Measurements from ENCODE around the gene CISTR. TPM values are rescaled to one million over a fixed set of nuclear protein-coding genes. Genes with fewer than 3 reads are reported as not detected.
"Not testable (repeated sequence)": the region's sequence is repeated elsewhere in the genome, so short reads cannot be mapped to it uniquely, and the experiment has no call there.

CISTR gene
- total RNA-seq, 1 donor from 2014 or later: not detected

DNA sequence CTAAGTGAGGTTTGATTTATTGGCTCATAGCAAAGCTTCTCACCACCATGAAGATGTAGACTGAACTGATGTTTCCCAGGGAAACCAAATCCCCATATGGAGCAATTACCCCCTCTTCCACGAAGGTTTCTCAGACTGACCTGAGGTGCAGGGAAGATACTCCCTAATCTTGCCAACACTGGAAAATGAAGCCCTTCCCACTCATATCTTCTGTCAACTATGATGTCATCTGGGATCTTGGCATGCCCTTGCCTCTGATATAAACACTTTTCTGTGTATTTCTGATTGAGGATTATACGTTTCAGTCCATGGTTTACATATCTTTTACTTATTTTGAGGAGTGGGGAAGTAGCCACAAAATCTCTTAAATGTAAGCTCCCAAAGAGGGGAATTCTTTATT, 14.1 kb upstream of the CISTR start:
- no peak for DNase-seq (ENCODE audit: extremely low spot score, unreplicated experiment)

DNA sequence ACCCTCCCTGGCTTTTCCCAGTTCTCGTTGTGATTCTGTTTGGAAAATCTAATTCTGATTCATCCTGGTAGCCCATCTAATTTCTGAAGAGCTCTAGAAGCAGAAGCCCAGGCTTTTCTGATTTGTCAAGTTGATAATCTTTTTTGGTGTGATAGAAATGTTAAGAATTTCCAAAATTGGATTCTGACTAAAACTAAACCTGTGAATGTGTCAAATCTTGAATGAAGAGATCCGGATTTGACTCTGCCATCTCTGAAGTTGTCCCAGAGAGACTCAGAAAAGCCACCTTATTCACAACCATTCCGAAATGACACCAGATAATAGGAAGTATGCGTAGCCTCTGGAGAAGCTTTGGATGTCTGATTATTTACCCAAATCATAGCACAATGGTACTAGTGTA, 12.8 kb upstream of the CISTR start:
- Mint-ChIP-seq H3K27me3 (ENCODE audit: unreplicated experiment) (peaks cover 58% of the 10 kb centered on the region), H3K9me3 (ENCODE audit: unreplicated experiment) (no peaks in the 10 kb centered on the region)

More for the DNA sequence above, 14.1 kb upstream of the CISTR start:
- H3K27ac Mint-ChIP-seq (ENCODE audit: unreplicated experiment): no peak overlapping the region
- peaks cover 16% of the 10 kb centered on the region for H3K4me1 Mint-ChIP-seq (ENCODE audit: unreplicated experiment)
- no peaks in the 10 kb centered on the region for H3K36me3 Mint-ChIP-seq (ENCODE audit: unreplicated experiment)
- no peaks in the 10 kb centered on the region for H3K9me3 Mint-ChIP-seq (ENCODE audit: unreplicated experiment)
- no peak overlapping the region for H3K4me3 Mint-ChIP-seq (ENCODE audit: unreplicated experiment)
- peaks cover 52% of the 10 kb centered on the region for H3K27me3 Mint-ChIP-seq (ENCODE audit: unreplicated experiment)
- TF ChIP-seq, protein P1, sequence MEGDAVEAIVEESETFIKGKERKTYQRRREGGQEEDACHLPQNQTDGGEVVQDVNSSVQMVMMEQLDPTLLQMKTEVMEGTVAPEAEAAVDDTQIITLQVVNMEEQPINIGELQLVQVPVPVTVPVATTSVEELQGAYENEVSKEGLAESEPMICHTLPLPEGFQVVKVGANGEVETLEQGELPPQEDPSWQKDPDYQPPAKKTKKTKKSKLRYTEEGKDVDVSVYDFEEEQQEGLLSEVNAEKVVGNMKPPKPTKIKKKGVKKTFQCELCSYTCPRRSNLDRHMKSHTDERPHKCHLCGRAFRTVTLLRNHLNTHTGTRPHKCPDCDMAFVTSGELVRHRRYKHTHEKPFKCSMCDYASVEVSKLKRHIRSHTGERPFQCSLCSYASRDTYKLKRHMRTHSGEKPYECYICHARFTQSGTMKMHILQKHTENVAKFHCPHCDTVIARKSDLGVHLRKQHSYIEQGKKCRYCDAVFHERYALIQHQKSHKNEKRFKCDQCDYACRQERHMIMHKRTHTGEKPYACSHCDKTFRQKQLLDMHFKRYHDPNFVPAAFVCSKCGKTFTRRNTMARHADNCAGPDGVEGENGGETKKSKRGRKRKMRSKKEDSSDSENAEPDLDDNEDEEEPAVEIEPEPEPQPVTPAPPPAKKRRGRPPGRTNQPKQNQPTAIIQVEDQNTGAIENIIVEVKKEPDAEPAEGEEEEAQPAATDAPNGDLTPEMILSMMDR (IDR thresholded peaks at IDR 0.05): no peak

DNA sequence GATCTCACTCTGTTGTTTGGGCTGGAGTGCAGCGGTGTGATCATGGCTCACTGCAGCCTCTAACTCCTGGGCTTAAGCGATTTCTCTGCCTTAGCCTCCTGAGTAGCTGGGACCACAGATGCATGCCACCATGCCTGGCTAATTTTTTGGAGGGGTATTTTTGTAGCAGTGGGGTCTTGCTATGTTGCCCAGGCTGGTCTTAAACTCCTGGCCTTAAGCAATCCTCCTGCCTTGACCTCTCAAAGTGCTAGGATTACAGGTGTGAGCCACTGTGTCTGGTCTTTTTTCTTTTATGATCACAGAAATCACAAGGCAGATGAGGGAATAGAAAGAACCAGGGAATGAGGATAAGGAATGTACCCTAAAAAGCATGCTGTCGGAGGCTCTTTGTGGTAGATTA, 11.0 kb upstream of the CISTR start:
- H3K4me1 Mint-ChIP-seq (ENCODE audit: unreplicated experiment); H3K9me3 Mint-ChIP-seq (ENCODE audit: unreplicated experiment); H3K4me3 Mint-ChIP-seq (ENCODE audit: unreplicated experiment); DNase-seq (ENCODE audit: extremely low spot score, unreplicated experiment); H3K36me3 Mint-ChIP-seq (ENCODE audit: unreplicated experiment); H3K27ac Mint-ChIP-seq (ENCODE audit: unreplicated experiment): not testable (repeated sequence)
- H3K27me3 Mint-ChIP-seq (ENCODE audit: unreplicated experiment): peaks cover 76% of the 10 kb centered on the region

More for the DNA sequence above, 12.8 kb upstream of the CISTR start:
- H3K4me3 Mint-ChIP-seq (ENCODE audit: unreplicated experiment): no peak overlapping the region
- H3K4me1 Mint-ChIP-seq (ENCODE audit: unreplicated experiment): peaks cover 9% of the 10 kb centered on the region
- DNase-seq (ENCODE audit: extremely low spot score, unreplicated experiment): no peak
- no peaks in the 10 kb centered on the region for H3K36me3 Mint-ChIP-seq (ENCODE audit: unreplicated experiment)
- no peak overlapping the region for H3K27ac Mint-ChIP-seq (ENCODE audit: unreplicated experiment)
- TF ChIP-seq, protein P1 (IDR thresholded peaks at IDR 0.05): no peak

DNA sequence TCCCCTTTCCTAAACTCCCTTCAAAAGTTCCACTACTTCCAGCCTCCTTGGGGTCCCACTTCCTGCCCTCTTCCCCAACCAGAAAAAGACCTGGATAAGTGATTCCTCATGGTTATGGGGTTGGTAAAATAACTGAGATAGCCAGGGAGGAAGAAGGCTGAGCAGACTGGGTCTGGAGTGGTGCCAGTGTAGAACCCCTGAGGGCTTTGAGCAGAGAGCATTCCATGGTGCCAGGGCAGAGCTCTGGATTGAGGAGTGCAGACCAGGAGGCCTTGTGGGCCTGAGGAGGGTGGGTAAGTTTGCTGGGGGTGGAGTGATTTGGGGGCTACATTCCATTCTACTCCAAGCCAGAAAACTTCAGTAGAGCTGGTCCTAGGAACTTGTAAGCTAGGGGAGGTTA, 9.5 kb upstream of the CISTR start:
- no peaks in the 10 kb centered on the region for H3K36me3 Mint-ChIP-seq (ENCODE audit: unreplicated experiment)
- DNase-seq (ENCODE audit: extremely low spot score, unreplicated experiment): no peak
- H3K9me3 Mint-ChIP-seq (ENCODE audit: unreplicated experiment): no peaks in the 10 kb centered on the region
- H3K27me3 Mint-ChIP-seq (ENCODE audit: unreplicated experiment): peaks cover 71% of the 10 kb centered on the region
- no peak overlapping the region for H3K27ac Mint-ChIP-seq (ENCODE audit: unreplicated experiment)
- H3K4me1 Mint-ChIP-seq (ENCODE audit: unreplicated experiment): peaks cover 9% of the 10 kb centered on the region
- no peak overlapping the region for H3K4me3 Mint-ChIP-seq (ENCODE audit: unreplicated experiment)
- TF ChIP-seq, protein P1 (IDR thresholded peaks at IDR 0.05): no peak

DNA sequence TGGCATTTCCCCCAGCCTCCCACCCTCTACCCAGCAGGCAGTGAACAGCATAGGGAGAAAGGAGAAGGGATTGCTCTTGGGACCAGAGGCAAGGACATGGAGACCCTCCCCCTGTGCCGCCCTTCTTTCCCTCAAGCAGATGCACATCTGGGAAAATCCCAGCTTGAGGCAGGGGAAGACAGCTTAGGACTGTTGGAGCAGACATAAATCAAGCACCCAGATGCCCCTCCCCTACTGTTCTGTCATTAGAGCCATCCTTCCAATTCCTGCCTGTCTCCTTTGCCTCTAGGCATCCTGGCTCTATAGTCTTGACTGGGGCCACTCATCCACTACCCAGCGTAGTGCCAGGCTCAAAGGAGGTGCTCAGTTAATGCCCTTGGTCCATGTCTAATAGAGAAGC, 7.5 kb upstream of the CISTR start:
- no peak overlapping the region for H3K27ac Mint-ChIP-seq (ENCODE audit: unreplicated experiment)
- no peak for DNase-seq (ENCODE audit: extremely low spot score, unreplicated experiment)
- peaks cover 63% of the 10 kb centered on the region for H3K27me3 Mint-ChIP-seq (ENCODE audit: unreplicated experiment)
- no peaks in the 10 kb centered on the region for H3K36me3 Mint-ChIP-seq (ENCODE audit: unreplicated experiment)
- TF ChIP-seq, protein P1 (IDR thresholded peaks at IDR 0.05): no peak
- H3K9me3 Mint-ChIP-seq (ENCODE audit: unreplicated experiment): no peaks in the 10 kb centered on the region
- no peak overlapping the region for H3K4me3 Mint-ChIP-seq (ENCODE audit: unreplicated experiment)
- H3K4me1 Mint-ChIP-seq (ENCODE audit: unreplicated experiment): peaks cover 9% of the 10 kb centered on the region

DNA sequence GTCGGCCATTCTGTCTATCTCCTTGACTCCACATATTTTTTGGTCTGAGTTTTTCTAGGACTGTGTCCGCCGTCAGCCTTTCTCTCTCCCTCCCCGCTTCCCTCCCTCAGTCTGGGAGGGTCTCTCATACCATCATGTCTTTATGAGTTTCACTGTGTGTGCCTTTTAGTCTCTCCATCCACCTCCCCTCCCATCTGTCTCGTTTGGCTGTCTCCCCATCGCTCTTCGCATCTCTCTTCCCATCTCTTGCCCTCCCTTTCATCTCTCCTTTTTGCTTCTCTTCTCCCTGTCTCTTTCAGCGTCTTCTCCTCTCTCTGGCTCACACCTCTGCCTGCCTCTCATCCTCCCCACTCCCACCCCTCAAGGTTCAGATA, 6.9 kb upstream of the CISTR start:
- DNase-seq (ENCODE audit: extremely low spot score, unreplicated experiment): no peak
- Mint-ChIP-seq H3K27ac (ENCODE audit: unreplicated experiment) (no peak overlapping the region), H3K9me3 (ENCODE audit: unreplicated experiment) (no peaks in the 10 kb centered on the region), H3K4me3 (ENCODE audit: unreplicated experiment) (no peak overlapping the region), H3K27me3 (ENCODE audit: unreplicated experiment) (peaks cover 60% of the 10 kb centered on the region), H3K4me1 (ENCODE audit: unreplicated experiment) (peaks cover 9% of the 10 kb centered on the region), H3K36me3 (ENCODE audit: unreplicated experiment) (no peaks in the 10 kb centered on the region)
- TF ChIP-seq, protein P1 (IDR thresholded peaks at IDR 0.05): no peak

Data from osteocyte (in vitro differentiated cells).